NCI-H2227 (cell line): ENCODE results near the gene CRIP2.

ENCODE experiments used
- DNase-seq: peaks from one replicate; lab custom pipeline; 2025; ENCODE audit not compliant: unreplicated experiment; lab: John Stamatoyannopoulos, UW

The CRIP2 gene

DNA sequence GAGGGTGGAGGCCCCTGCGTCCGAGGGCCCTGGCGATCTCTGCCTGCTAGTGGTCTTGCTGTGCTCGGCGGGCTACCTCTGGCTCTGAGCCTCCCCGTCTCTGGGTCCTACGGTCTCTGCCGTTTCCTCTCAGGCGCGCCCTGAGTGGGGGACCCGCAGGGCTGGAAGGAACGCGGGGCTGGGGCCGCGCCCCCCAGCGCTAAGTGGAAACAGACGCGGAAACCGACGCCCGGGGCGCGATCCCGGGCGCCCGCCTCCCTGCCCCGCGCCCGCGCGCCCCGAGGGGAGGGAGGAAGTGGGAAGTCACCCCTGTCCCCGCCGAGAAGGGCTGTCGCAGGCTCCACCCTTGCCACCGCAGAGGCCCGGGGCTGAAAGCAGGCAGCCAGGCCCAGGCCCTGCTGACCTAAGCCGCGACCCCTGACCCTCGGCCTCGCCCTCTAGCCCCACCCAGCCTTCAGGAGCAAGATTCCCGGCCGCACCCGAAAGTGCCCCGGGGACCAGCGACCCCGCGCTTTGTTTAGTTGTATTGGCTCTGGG, 12.9 kb downstream of the CRIP2 start:
- DNase-seq = peak; percentile 32

- DNase-seq = no peak
Measured at GRCh38 chr14:105487986-105488777, 13.6 kb downstream of the CRIP2 start.

- no peak for DNase-seq
Measured at GRCh38 chr14:105488781-105489541, 14.3 kb downstream of the CRIP2 start.

DNA sequence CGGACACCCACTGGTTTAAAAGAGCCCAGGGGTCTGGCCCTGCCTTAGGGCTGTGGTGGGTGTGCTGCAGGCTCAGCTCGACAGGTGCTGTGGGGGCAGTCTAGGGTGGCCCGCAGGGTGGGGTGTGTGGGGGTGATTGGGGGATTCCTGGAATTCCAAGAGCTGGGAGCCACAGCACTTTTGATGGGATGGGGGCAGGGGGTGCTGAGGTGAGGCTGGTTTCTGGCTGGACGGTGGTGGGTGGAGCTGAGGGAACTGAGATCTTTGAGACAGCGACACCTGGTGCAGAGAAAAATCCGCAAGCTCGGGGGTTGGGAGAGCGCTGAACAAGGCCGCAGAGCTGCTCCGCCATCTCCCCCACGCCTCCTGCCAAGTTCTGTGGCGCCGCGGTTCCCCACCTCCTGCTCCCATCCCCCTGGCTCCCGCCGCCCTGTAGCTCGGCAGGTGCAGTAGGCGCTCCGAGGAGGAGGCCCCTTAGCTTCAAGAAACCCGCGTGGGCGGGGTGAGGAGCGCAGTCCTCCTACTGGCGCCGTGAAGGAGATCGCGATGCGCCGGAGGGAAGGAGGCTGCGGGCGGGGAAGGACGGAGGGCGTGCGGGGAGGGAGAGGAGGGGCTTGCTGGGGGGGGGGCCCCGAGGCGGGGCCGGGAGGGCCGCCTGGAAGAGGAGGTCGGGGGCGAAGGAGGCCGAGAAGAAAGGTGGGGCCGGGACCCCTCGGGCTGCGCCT, 15.1 kb downstream of the CRIP2 start:
- peak; percentile 95 for DNase-seq

GRCh38 chr14:105490267-105490571, 15.6 kb downstream of the CRIP2 start:
- no peak for DNase-seq

- DNase-seq = peak; percentile 100
Measured at GRCh38 chr14:105490572-105491365, 16.1 kb downstream of the CRIP2 start, which contains the start of gene TEDC1. TSS of gene TEDC1 (plus strand) at chr14:105491246. CDS start at chr14:105491376, 130 bp downstream.

DNA sequence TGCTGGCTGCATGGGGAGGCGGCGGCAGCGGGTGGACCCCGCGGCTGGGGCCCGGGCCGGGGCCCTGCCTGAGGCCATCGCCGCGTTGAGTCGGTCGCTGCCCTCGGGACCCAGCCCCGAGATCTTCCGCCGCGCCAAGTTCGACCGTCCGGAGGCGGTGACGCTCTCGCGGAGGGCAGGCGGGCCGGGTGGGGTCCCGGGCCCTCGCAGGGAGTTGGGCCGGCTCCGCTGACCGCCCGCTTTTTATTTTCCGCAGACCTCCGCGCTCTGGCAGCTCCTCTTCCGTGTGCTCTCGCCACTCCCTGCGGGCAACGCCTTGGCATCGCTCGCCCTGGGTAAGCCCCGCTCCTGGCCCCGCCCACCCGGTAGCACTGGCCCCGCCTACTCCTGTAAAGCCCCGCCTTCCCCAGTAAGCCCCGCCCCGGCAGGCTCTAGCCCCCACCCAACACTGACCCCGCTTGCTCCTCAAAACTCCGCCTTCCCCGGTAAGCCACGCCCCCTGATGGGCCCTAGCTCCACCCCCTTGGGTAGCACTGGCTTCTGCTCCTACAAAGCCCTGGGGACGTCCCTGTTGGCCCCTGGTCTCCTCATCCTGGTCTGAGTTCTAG, 16.8 kb downstream of the CRIP2 start:
- DNase-seq = peak; percentile 74

GRCh38 chr14:105492031-105492970, 17.7 kb downstream of the CRIP2 start:
- no peak for DNase-seq

GRCh38 chr14:105492971-105493871, 18.6 kb downstream of the CRIP2 start:
- no peak for DNase-seq

- DNase-seq = no peak
Measured at GRCh38 chr14:105493921-105494605, 19.4 kb downstream of the CRIP2 start.

GRCh38 chr14:105494606-105494929, 19.9 kb downstream of the CRIP2 start:
- no peak for DNase-seq

GRCh38 chr14:105495101-105495989, 20.7 kb downstream of the CRIP2 start:
- no peak for DNase-seq

DNA sequence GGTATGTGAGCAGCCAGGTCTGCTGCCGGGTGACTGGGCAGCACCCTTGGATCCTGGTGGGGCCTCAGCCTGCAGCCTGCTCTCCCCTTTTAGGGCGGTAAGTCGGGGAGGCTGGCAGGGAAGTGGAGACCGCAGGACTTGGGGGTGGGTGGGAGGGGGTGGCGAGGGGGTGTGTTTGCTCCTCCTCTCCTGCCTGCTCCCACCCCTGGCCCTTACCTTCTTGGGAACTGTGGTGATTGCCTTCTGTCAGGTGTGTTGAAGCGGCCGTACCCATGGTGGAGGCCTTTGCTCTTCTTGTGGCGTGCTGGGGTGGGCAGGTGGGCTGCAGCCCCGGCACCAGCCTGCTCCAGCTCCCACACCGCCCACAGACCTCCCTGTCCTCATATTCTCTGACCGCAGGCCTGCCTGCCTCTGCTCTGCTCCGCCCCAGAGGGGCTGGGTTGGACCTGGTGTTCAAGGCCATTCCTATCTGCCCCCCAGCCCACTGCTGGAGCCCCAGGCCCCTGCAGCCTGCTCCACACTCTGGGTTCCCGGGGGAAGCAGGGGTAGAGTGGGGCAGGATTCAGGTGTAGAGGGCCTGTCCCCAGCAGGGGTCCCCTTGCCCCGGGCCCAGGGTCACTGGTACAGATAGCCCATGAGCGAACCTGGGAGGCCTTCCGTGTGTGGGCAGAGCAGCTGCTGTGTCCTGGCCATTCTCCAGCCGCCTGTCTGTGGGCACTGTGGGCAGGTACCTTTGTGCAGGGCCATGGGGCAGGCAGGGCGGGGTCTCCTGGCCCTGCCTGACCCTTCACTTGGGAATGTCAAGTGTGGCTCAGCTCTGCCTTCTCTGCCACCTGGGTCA, 21.6 kb downstream of the CRIP2 start:
- DNase-seq = no peak

DNA sequence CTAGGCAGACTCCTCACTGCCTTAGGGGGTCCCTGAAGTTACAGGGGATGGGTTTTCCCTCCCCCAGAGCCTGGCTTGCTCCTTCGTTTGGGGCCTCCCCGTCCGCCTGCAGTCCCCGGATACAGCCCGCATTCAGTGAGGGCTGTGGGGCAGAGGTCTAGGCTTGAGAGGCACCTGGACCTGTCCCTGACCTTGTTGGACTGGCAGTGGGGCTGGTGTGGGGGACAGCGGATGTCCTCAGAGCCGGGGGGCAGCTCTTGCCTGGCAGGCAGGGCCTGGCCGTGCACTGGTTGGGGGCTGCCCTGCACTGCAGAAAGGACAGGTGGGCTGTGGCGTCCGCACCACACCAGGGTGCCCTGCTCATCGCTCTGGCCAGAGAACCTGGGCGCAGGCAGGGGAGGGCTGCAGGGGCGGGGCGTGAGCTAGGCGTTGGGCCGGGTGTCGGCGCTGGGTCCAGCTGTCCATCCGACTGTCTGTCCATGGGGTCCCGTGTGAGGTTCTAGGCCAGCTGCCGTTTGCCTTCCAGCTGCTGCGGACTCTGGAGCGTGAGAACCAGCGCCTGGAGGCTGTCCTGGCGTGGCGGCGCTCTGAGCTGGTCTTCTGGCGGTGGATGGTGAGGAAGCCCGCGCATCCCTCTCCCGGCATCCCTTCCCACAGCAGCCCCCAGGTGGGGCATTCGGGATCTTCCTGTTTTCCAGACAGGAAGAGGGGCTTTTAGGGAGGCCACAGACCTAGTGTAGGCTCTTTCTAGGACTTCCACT, 22.4 kb downstream of the CRIP2 start:
- DNase-seq = no peak
